ENCODE results near the gene MAPK8IP3. TPM values are rescaled to one million over a fixed set of nuclear protein-coding genes. Genes with fewer than 3 reads are reported as not detected.

MAPK8IP3 gene
- polyA plus RNA-seq, 3 donors = 1.1 to 185 (median 2.1) TPM

- no peak for DNase-seq
- peaks cover 0 to 1% (median 1%) of the 10 kb centered on the region in 3 donors for H3K27me3 Mint-ChIP-seq (ENCODE audit: low read depth in 3 of 3)
- Histone ChIP-seq H2AFZ (ENCODE audit: insufficient read depth, low read depth, low read length, poor library complexity, severe bottlenecking) (no peak overlapping the region), H3K79me2 (ENCODE audit: insufficient read depth, low read length) (no peaks in the 10 kb centered on the region), H3K4me3 (replicated peaks in 1 of 3; ENCODE audit: low read depth in 2 of 3, low read length in 3 of 3) (no peak overlapping the region), H3K9ac (ENCODE audit: insufficient read depth, low read length, poor library complexity, severe bottlenecking) (no peak overlapping the region), H4K20me1 (ENCODE audit: insufficient read depth, low read length) (peaks cover 20% of the 10 kb centered on the region), H3K27me3 (ENCODE audit: control insufficient read depth in 2 of 2, insufficient read depth in 2 of 2, low read length in 2 of 2) (no peaks in the 10 kb centered on the region), H3K36me3 (replicated peaks in 1 of 2; ENCODE audit: control insufficient read depth in 1 of 2, insufficient read depth in 2 of 2, low read length in 2 of 2) (peaks cover 55 to 78% of the 10 kb centered on the region in 2 donors), H3K9me3 (replicated peaks in 1 of 2; ENCODE audit: control insufficient read depth in 1 of 2, insufficient read depth in 1 of 2, low read length in 2 of 2) (no peaks in the 10 kb centered on the region), H3K4me1 (ENCODE audit: control insufficient read depth in 1 of 2, insufficient read depth in 2 of 2, low read length in 2 of 2) (no peaks in the 10 kb centered on the region), H3K4me2 (replicated peaks; ENCODE audit: extremely low read depth, low read length, poor library complexity, severe bottlenecking) (no peak overlapping the region), H3K27ac (ENCODE audit: low read depth in 1 of 2, low read length in 2 of 2) (no peak overlapping the region)
- TF ChIP-seq CTCF (IDR thresholded peaks at IDR 0.05) = no peak
- no peak overlapping the region for H3K4me3 Mint-ChIP-seq
- H3K27ac Mint-ChIP-seq = no peak overlapping the region
- intact Hi-C loops (cut with micrococcal nuclease) = no loop called here
- no peaks in the 10 kb centered on the region for H3K9me3 Mint-ChIP-seq
- WGBS (ENCODE audit: insufficient coverage) = 98% methylated on average over 6 of the region's 12 CpGs
- H3K36me3 Mint-ChIP-seq = peaks cover 54 to 88% of the 10 kb centered on the region in 2 donors
- no peaks in the 10 kb centered on the region for H3K4me1 Mint-ChIP-seq
Observed at GRCh38 chr16:1754204-1754603, 48.2 kb downstream of the MAPK8IP3 start.

GRCh38 chr16:1757714-1758461 is 51.9 kb downstream of the MAPK8IP3 start:
- Histone ChIP-seq H3K27ac (ENCODE audit: low read depth in 1 of 2, low read length in 2 of 2) (no peak overlapping the region), H3K4me2 (replicated peaks; ENCODE audit: extremely low read depth, low read length, poor library complexity, severe bottlenecking) (no peak overlapping the region), H3K79me2 (ENCODE audit: insufficient read depth, low read length) (no peaks in the 10 kb centered on the region), H4K20me1 (ENCODE audit: insufficient read depth, low read length) (peaks cover 10% of the 10 kb centered on the region), H3K4me3 (replicated peaks in 1 of 3; ENCODE audit: low read depth in 2 of 3, low read length in 3 of 3) (no peak overlapping the region), H3K9me3 (replicated peaks in 1 of 2; ENCODE audit: control insufficient read depth in 1 of 2, insufficient read depth in 1 of 2, low read length in 2 of 2) (no peaks in the 10 kb centered on the region), H3K27me3 (ENCODE audit: control insufficient read depth in 2 of 2, insufficient read depth in 2 of 2, low read length in 2 of 2) (no peaks in the 10 kb centered on the region), H3K9ac (ENCODE audit: insufficient read depth, low read length, poor library complexity, severe bottlenecking) (no peak overlapping the region), H2AFZ (ENCODE audit: insufficient read depth, low read depth, low read length, poor library complexity, severe bottlenecking) (no peak overlapping the region), H3K36me3 (replicated peaks in 1 of 2; ENCODE audit: control insufficient read depth in 1 of 2, insufficient read depth in 2 of 2, low read length in 2 of 2) (peaks cover 58 to 83% of the 10 kb centered on the region in 2 donors), H3K4me1 (ENCODE audit: control insufficient read depth in 1 of 2, insufficient read depth in 2 of 2, low read length in 2 of 2) (no peaks in the 10 kb centered on the region)
- TF ChIP-seq CTCF (IDR thresholded peaks at IDR 0.05) = no peak
- no peak overlapping the region for H3K4me3 Mint-ChIP-seq
- peaks cover 0 to 3% (median 2%) of the 10 kb centered on the region in 3 donors for H3K27me3 Mint-ChIP-seq (ENCODE audit: low read depth in 3 of 3)
- H3K27ac Mint-ChIP-seq = peak overlapping the region in 1 of 7 donors; percentile 53
- peaks cover 0 to 2% (median 0%) of the 10 kb centered on the region in 7 donors for H3K9me3 Mint-ChIP-seq
- WGBS (ENCODE audit: insufficient coverage) = 98% methylated on average over 28 of the region's 37 CpGs
- DNase-seq = no peak
- peaks cover 46 to 87% of the 10 kb centered on the region in 2 donors for H3K36me3 Mint-ChIP-seq
- intact Hi-C loops (cut with micrococcal nuclease) = no loop called here
- H3K4me1 Mint-ChIP-seq = no peaks in the 10 kb centered on the region
